HL-60 (cell line): Measurements from ENCODE around the gene B4GALNT4.
"Not testable (repeated sequence)": the region's sequence is repeated elsewhere in the genome, so short reads cannot be mapped to it uniquely, and the experiment has no call there.

Experiments
- DNase-seq, 2 experiments: peaks; one replicate each; pipeline ENCODE4 v3.0.0-alpha.2; 2010 to 2020; ENCODE audit warnings: low read depth in 1 of 2, low spot score in 1 of 2
- H3K27ac ChIP-seq: fragments of 250-450 bp; sonication (Bioruptor Pico); replicated peaks from 2 replicates; pipeline ENCODE4 v1.5.1; 2020; ENCODE audit warnings: mild to moderate bottlenecking, moderate library complexity
- H3K27me3 ChIP-seq: fragments of 250-450 bp; sonication (Bioruptor Pico); 2 replicates; pipeline ENCODE4 v1.5.1; 2021; ENCODE audit warnings: mild to moderate bottlenecking, moderate library complexity; ENCODE audit not compliant: insufficient read depth, poor library complexity, severe bottlenecking
- H3K4me3 ChIP-seq: replicated peaks from 2 replicates; pipeline ENCODE4 v1.5.1; 2011; ENCODE audit warnings: mild to moderate bottlenecking, control low read depth, low read length; ENCODE audit not compliant: insufficient read depth
- GABPA ChIP-seq: IDR thresholded peaks from 2 replicates; pipeline ENCODE4 v1.6.1; 2012; ENCODE audit warnings: low read depth
- POLR2AphosphoS5 ChIP-seq: IDR thresholded peaks from 2 replicates; pipeline ENCODE4 v1.6.1; 2012; ENCODE audit warnings: low read depth
- SPI1 ChIP-seq: IDR thresholded peaks from 2 replicates; pipeline ENCODE4 v1.6.1; 2012; ENCODE audit warnings: low read depth, mild to moderate bottlenecking, borderline replicate concordance
- TF ChIP-seq, protein P1 (sequence below): IDR thresholded peaks from 2 replicates; pipeline ENCODE4 v1.6.1; 2012; ENCODE audit warnings: low read depth; ENCODE audit not compliant: insufficient replicate concordance
- TF ChIP-seq, protein P2 (sequence below): IDR thresholded peaks from one replicate; pipeline ENCODE4 v1.5.1; 2011; ENCODE audit warnings: low read length, control low read depth, inconsistent platforms; ENCODE audit not compliant: insufficient read depth

The B4GALNT4 gene

DNA sequence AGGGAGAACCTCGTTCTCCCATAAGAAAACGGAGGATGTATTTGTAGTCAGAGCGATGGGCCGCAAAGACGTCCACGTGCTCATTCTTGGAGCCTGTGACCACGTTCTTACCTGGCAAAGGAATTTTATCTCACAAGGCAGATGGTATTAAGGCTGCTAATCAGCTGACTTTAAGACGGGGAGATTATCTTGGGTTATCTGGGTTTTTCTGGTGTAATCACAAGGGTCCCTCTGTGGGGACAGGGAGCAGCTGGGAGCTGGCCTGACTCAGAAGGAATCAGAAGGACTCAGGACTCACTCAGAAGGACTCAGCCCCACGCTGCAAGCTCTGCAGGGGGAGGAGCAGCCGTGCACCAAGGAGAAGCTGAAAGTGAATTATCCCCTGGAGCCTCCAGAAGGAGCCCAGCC lies 53.0 kb downstream of the B4GALNT4 start:
- H3K4me3 ChIP-seq, result no peak overlapping the region
- DNase-seq, result no peak
- TF ChIP-seq SPI1 (no peak), POLR2AphosphoS5 (no peak), GABPA (no peak)
- TF ChIP-seq, protein P1, sequence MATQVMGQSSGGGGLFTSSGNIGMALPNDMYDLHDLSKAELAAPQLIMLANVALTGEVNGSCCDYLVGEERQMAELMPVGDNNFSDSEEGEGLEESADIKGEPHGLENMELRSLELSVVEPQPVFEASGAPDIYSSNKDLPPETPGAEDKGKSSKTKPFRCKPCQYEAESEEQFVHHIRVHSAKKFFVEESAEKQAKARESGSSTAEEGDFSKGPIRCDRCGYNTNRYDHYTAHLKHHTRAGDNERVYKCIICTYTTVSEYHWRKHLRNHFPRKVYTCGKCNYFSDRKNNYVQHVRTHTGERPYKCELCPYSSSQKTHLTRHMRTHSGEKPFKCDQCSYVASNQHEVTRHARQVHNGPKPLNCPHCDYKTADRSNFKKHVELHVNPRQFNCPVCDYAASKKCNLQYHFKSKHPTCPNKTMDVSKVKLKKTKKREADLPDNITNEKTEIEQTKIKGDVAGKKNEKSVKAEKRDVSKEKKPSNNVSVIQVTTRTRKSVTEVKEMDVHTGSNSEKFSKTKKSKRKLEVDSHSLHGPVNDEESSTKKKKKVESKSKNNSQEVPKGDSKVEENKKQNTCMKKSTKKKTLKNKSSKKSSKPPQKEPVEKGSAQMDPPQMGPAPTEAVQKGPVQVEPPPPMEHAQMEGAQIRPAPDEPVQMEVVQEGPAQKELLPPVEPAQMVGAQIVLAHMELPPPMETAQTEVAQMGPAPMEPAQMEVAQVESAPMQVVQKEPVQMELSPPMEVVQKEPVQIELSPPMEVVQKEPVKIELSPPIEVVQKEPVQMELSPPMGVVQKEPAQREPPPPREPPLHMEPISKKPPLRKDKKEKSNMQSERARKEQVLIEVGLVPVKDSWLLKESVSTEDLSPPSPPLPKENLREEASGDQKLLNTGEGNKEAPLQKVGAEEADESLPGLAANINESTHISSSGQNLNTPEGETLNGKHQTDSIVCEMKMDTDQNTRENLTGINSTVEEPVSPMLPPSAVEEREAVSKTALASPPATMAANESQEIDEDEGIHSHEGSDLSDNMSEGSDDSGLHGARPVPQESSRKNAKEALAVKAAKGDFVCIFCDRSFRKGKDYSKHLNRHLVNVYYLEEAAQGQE, result no peak
- TF ChIP-seq, protein P2, sequence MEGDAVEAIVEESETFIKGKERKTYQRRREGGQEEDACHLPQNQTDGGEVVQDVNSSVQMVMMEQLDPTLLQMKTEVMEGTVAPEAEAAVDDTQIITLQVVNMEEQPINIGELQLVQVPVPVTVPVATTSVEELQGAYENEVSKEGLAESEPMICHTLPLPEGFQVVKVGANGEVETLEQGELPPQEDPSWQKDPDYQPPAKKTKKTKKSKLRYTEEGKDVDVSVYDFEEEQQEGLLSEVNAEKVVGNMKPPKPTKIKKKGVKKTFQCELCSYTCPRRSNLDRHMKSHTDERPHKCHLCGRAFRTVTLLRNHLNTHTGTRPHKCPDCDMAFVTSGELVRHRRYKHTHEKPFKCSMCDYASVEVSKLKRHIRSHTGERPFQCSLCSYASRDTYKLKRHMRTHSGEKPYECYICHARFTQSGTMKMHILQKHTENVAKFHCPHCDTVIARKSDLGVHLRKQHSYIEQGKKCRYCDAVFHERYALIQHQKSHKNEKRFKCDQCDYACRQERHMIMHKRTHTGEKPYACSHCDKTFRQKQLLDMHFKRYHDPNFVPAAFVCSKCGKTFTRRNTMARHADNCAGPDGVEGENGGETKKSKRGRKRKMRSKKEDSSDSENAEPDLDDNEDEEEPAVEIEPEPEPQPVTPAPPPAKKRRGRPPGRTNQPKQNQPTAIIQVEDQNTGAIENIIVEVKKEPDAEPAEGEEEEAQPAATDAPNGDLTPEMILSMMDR, result no peak
- no peak overlapping the region for H3K27ac ChIP-seq
- no peaks in the 10 kb centered on the region for H3K27me3 ChIP-seq

DNA sequence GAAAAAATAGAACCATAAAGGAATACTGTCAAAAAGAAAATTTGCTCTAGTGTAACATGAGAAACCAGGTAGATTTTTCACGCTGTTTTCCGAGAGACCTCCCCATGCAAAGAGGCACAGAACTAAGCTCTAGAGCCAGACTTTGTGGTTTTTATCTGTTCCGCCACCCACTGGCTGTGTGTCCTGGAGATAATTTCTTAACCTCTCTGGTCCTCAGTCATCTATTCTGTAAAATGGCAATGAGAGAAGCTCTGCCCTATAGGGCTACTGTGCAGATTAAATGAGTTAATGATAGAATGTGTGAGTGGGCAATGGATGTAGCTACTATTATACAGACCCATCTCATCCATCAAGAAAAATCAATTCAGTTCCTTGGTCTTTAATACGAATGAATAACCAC lies 54.9 kb downstream of the B4GALNT4 start:
- TF ChIP-seq, protein P1, result no peak
- TF ChIP-seq GABPA (no peak), SPI1 (no peak)
- H3K27ac ChIP-seq, result no peak overlapping the region
- DNase-seq, result no peak
- H3K27me3 ChIP-seq, result no peaks in the 10 kb centered on the region
- no peak overlapping the region for H3K4me3 ChIP-seq

DNA sequence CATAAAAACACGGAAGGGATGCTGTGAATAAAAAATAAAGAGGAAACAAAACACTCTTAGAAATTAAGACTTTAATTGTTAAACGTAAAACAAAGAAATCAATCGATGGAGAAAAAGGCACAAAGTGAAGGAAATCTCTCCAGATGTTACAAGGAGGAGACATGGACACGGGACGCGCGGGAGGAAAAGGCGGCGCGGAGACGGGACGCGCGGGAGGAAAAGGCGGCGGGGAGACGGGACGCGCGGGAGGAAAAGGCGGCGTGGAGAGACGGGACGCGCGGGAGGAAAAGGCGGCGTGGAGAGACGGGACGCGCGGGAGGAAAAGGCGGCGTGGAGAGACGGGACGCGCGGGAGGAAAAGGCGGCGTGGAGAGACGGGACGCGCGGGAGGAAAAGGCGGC lies 55.5 kb downstream of the B4GALNT4 start:
- DNase-seq, H3K27me3 ChIP-seq, H3K4me3 ChIP-seq, H3K27ac ChIP-seq: not testable (repeated sequence)

GRCh38 chr11:425301-425700 lies 56.0 kb downstream of the B4GALNT4 start:
- no peaks in the 10 kb centered on the region for H3K27me3 ChIP-seq
- no peak overlapping the region for H3K27ac ChIP-seq
- DNase-seq, result no peak
- H3K4me3 ChIP-seq, result no peak overlapping the region
- TF ChIP-seq, protein P2, result no peak
- TF ChIP-seq POLR2AphosphoS5 (no peak), GABPA (no peak), SPI1 (no peak)
- TF ChIP-seq, protein P1, result no peak
